K562 (cell line): ENCODE data around the gene FCHO1. TPM values are rescaled to one million over a fixed set of nuclear protein-coding genes. Genes with fewer than 3 reads are reported as not detected.
A peak's percentile ranks its signal among the peaks of the same experiment; 100 is the strongest.

Experiments used
- ATAC-seq: fragments of 200-7000 bp; cut with Tn5 transposase; 3 replicates; pipeline ENCODE4 v1.9.1; 2020; ENCODE audit warnings: moderate library complexity
- BruUV-seq: library from RNA; stranded (reverse); fragments of 400-500 nt; replicated peaks from 2 replicates; lab custom pipeline; 2021; lab: Mats Ljungman, UMichigan
- CTCF ChIA-PET: fragments of 300-600 bp; formaldehyde crosslinking; extraction: SDS; loops from one replicate; lab custom pipeline; 2021; ENCODE audit warnings: low intra/inter-chr PET ratio; lab: Yijun Ruan, JAX
- POLR2A ChIA-PET: fragments of 300-600, 350-650 bp; sonication (Branson Sonifier 250); formaldehyde crosslinking; extraction: SDS; loops from one replicate; lab custom pipeline; 2021; ENCODE audit warnings: antibody characterized with exemption, inconsistent platforms; lab: Yijun Ruan, JAX
- DNase-seq, 4 experiments: peaks; one replicate each; pipeline versions ENCODE4 v3.0.0 to v3.0.0-alpha.2; 2011 to 2018; ENCODE audit warnings: low spot score in 3 of 4, mixed read lengths in 3 of 4; ENCODE audit errors: extremely low read depth in 1 of 4
- FAIRE-seq: peaks from 2 replicates; lab custom pipeline; 2011; peaks lifted over from hg19 to GRCh38; lab: Jason Lieb, UNC
- H2AFZ ChIP-seq: 2 replicates; pipeline ENCODE4 v1.6.0; 2011; ENCODE audit warnings: low read depth, low read length, control low read depth, inconsistent platforms
- H3K27ac ChIP-seq: fragments of 200-600 bp; 3 replicates; pipeline ENCODE4 v1.8.0; 2011; ENCODE audit warnings: low read depth, mild to moderate bottlenecking, control low read depth, inconsistent platforms, low read length, moderate library complexity, mixed read lengths; ENCODE audit errors: extremely low read depth
- H3K27me3 ChIP-seq, 2 experiments: fragments of 300-600 bp in 1 of 2; 2 replicates in 1 of 2; 3 replicates in 1 of 2; pipeline versions ENCODE4 v1.6.0 to v1.8.0; 2011; ENCODE audit warnings: inconsistent platforms in 2 of 2, low read length in 2 of 2, mild to moderate bottlenecking in 1 of 2, mixed read lengths in 1 of 2, moderate library complexity in 1 of 2; ENCODE audit not compliant: control insufficient read depth in 2 of 2, insufficient read depth in 2 of 2
- H3K36me3 ChIP-seq: fragments of 300-600 bp; 3 replicates; pipeline ENCODE4 v1.8.0; 2011; ENCODE audit warnings: mild to moderate bottlenecking, low read length, inconsistent platforms; ENCODE audit not compliant: control insufficient read depth, insufficient read depth
- H3K4me1 ChIP-seq, 2 experiments: fragments of 200-600 bp in 1 of 2; replicated peaks in 1 of 2; 2 replicates in 1 of 2; 3 replicates in 1 of 2; pipeline versions ENCODE4 v1.5.1 to v1.8.0; 2011; ENCODE audit warnings: inconsistent platforms in 2 of 2, low read length in 2 of 2, mild to moderate bottlenecking in 1 of 2, mixed read lengths in 1 of 2, moderate library complexity in 1 of 2; ENCODE audit not compliant: control insufficient read depth in 2 of 2, insufficient read depth in 2 of 2
- H3K4me2 ChIP-seq: 2 replicates; pipeline ENCODE4 v1.6.1; 2011; ENCODE audit warnings: low read length, control low read depth, inconsistent platforms, mixed read lengths; ENCODE audit not compliant: insufficient read depth
- H3K4me3 ChIP-seq: fragments of 200-600 bp; sonication (generic), shearing (Covaris generic); 2 replicates; pipeline ENCODE4 v1.5.1; 2016; ENCODE audit warnings: control low read depth, inconsistent platforms
- H3K79me2 ChIP-seq: fragments of 200-600 bp; 3 replicates; pipeline ENCODE4 v1.8.0; 2011; ENCODE audit warnings: low read length, inconsistent platforms; ENCODE audit not compliant: control insufficient read depth, insufficient read depth
- H3K9ac ChIP-seq, 2 experiments: 2 replicates each; pipeline versions ENCODE4 v1.6.0 to v1.6.1; 2011; ENCODE audit warnings: low read depth in 2 of 2, low read length in 2 of 2, control low read depth in 1 of 2, inconsistent platforms in 1 of 2, mild to moderate bottlenecking in 1 of 2, mixed read lengths in 1 of 2; ENCODE audit not compliant: insufficient read depth in 1 of 2
- H3K9me1 ChIP-seq: one replicate; pipeline ENCODE4 v1.6.0; 2011; ENCODE audit warnings: inconsistent platforms, mild to moderate bottlenecking, low read length, moderate library complexity; ENCODE audit not compliant: control insufficient read depth, insufficient read depth
- H3K9me3 ChIP-seq: replicated peaks from 2 replicates; pipeline ENCODE4 v1.5.1; 2011; ENCODE audit warnings: low read depth, low read length, inconsistent platforms; ENCODE audit not compliant: control insufficient read depth, insufficient read depth
- H4K20me1 ChIP-seq: replicated peaks from 2 replicates; pipeline ENCODE4 v1.6.1; 2011; ENCODE audit warnings: low read length, inconsistent platforms, mixed read lengths; ENCODE audit not compliant: control insufficient read depth, insufficient read depth
- CSDE1 ChIP-seq, 2 experiments: fragments of 450-650 bp; IDR thresholded peaks; 2 replicates each; pipeline ENCODE4 v1.6.1; 2016; ENCODE audit warnings: mild to moderate bottlenecking in 1 of 2
- FOXP1 ChIP-seq: sonication (generic); formaldehyde crosslinking; IDR thresholded peaks from 2 replicates; pipeline ENCODE4 v1.8.0; 2022; ENCODE audit warnings: mild to moderate bottlenecking, missing genetic modification reagents
- WGBS: fragments of 100-300 bp; shearing (Covaris generic); methylation state at CpG from one replicate; pipeline ENCODE4 v1.1.6; 2016; ENCODE audit warnings: low coverage, mixed read lengths; ENCODE audit not compliant: insufficient coverage; ENCODE audit errors: missing lambda C conversion rate; 5-methylcytosine and 5-hydroxymethylcytosine counted together
- in situ Hi-C: fragments of 300-500 bp; cut with MboI; formaldehyde crosslinking; loops from 4 replicates; pipeline ENCODE4 v1.15.0; 2018; ENCODE audit warnings: inconsistent platforms, mixed read lengths
- intact Hi-C: fragments of 100-400 bp; cut with micrococcal nuclease; formaldehyde crosslinking; loops from 2 replicates; pipeline ENCODE4 v1.14.2; 2022
- polyA plus RNA-seq, 8 experiments: library from polyadenylated mRNA; depleted of rRNA in 4 of 8; stranded (reverse) in 5 of 8; unstranded in 3 of 8; fragments of >200 nt; fragmentation: Nextera tagmentation in 2 of 8; fragmentation: Illumina TruSeq in 1 of 8; extraction: Ambion mirVana in 2 of 8; extraction: Trizol in 1 of 8; gene quantifications; 2 replicates each; pipeline versions ENCODE4 v1.2.1 to v1.2.3, GENCODE V29; 2011 to 2014; ENCODE audit warnings: inconsistent platforms in 1 of 8, missing spikeins in 1 of 8
- total RNA-seq, 7 experiments: library from RNA; depleted of rRNA in 6 of 7; stranded (reverse); fragments of >200 nt in 6 of 7; fragmentation: Illumina TruSeq in 2 of 7; extraction: Trizol in 2 of 7; gene quantifications; 2 replicates each; pipeline versions ENCODE4 v1.2.1 to v1.2.3, GENCODE V29; 2011 to 2021; ENCODE audit warnings: low replicate concordance in 1 of 7
- TF ChIP-seq, protein P1 (sequence below): fragments of 450-650 bp; formaldehyde crosslinking; IDR thresholded peaks from 2 replicates; pipeline ENCODE4 v1.4.0; 2020; ENCODE audit warnings: mild to moderate bottlenecking, mixed read lengths

Gene FCHO1
- total and polyA plus RNA-seq, 9 of the 15 experiments (the other 6 are each of a cell fraction or from before 2014, with no cell fraction given), result 0.21 to 58.9 (median 18.3) TPM

DNA sequence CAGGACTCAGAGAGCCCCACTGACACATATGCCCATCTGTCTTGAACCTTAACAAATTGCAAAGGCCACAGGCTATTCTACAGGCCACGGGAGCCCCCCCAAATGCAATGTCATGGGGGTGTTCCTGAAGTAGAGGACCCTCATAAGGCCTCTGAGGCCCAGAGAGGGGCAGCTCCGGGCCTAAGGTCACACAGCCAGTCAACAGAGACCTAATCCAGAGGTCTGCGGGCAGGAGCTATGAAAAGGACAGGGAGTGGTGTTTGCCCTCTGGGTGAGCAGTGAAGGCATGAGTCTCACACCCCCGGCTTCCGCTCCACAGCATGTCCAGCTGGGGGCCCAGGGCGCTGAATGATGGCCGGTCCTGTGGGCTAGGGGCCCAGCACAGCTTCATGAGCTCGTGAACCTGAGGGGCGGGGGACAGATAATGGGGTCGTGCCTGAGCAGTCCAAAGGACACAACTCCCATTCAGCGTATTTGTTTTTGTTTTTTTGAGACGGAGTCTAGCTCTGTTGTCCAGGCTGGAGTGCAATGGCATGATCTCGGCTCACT is 75.3 kb downstream of the FCHO1 start:
- in situ Hi-C loops (no loop called here), intact Hi-C loops (no loop called here)
- ChIA-PET CTCF (no interaction called here), POLR2A (interaction anchor here (0.6 kb wide), 1 partner anchor 17 kb away, joined by 3 read pairs; no protein-coding TSS in a partner anchor)
- 17% methylated on average over 12 of the region's 13 CpGs for WGBS
- no peak for FAIRE-seq
- Histone ChIP-seq H3K27ac (no peak overlapping the region), H3K4me3 (no peak overlapping the region), H3K27me3 (peaks cover 0 to 33% of the 10 kb centered on the region in 2 experiments; a peak in 3 of 5 replicates), H2AFZ (no peak overlapping the region), H3K79me2 (no peaks in the 10 kb centered on the region), H3K4me1 (peaks cover 4 to 22% of the 10 kb centered on the region in 2 experiments; a peak in 3 of 5 replicates), H4K20me1 (no peaks in the 10 kb centered on the region; the same call in 1 of the 2 replicates), H3K9me3 (no peaks in the 10 kb centered on the region)
- no peak for ATAC-seq
- DNase-seq, result no peak
- TF ChIP-seq, protein P1, sequence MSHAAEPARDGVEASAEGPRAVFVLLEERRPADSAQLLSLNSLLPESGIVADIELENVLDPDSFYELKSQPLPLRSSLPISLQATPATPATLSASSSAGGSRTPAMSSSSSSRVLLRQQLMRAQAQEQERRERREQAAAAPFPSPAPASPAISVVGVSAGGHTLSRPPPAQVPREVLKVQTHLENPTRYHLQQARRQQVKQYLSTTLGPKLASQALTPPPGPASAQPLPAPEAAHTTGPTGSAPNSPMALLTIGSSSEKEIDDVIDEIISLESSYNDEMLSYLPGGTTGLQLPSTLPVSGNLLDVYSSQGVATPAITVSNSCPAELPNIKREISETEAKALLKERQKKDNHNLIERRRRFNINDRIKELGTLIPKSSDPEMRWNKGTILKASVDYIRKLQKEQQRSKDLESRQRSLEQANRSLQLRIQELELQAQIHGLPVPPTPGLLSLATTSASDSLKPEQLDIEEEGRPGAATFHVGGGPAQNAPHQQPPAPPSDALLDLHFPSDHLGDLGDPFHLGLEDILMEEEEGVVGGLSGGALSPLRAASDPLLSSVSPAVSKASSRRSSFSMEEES (CRISPR knock-in tag), result no peak
- no peak for TF ChIP-seq CSDE1 (IDR thresholded peaks at IDR 0.05)
- TF ChIP-seq FOXP1 (CRISPR knock-in tag), result no peak
- TF ChIP-seq, all 486 proteins: peak for 0
- Histone ChIP-seq H3K4me2 (no peak overlapping the region), H3K36me3 (no peaks in the 10 kb centered on the region), H3K9ac (peak overlapping the region in 1 of 2 experiments; percentile 45; a peak in 1 of 4 replicates), H3K9me1 (no peaks in the 10 kb centered on the region)
- BruUV-seq, result no TSS peak
